ENCODE results near the gene RPL31. TPM values are rescaled to one million over a fixed set of nuclear protein-coding genes. Genes with fewer than 3 reads are reported as not detected.

RPL31 gene
- total and polyA plus RNA-seq, 9 of the 15 experiments (the other 6 are each of a cell fraction or from before 2014, with no cell fraction given): 1,176 to 6,037 (median 2,997) TPM

DNA sequence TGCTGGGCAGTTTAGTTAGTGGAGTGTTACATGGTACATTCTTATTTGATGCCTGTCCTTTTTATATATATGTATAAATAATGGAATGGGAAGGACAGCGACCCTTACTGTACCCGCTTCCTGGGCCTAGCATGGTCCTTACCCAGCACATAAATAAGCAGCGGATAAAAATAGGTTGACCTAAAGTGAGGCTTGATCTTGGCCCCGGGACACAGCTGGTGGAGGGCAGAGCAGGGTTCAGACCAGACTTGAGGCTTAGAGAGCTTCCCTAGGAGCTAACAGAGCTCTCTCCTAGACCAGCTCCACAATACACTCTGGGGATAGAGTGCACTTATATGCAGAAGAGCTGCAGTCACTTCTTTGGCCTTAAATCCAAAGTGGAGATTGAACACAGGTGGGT is 46.9 kb upstream of the RPL31 start:
- ChIA-PET CTCF (ENCODE audit: low intra/inter-chr PET ratio) (no interaction called here), POLR2A (no interaction called here)
- DNase-seq (ENCODE audit: extremely low read depth in 1 of 4, low spot score in 3 of 4): no peak
- Histone ChIP-seq H3K4me2 (ENCODE audit: insufficient read depth, low read length) (no peak overlapping the region), H3K36me3 (ENCODE audit: control insufficient read depth, insufficient read depth, low read length) (no peaks in the 10 kb centered on the region), H3K27ac (ENCODE audit: extremely low read depth, low read depth, low read length) (no peak overlapping the region), H3K4me3 (no peak overlapping the region), H3K27me3 (ENCODE audit: control insufficient read depth in 2 of 2, insufficient read depth in 2 of 2, low read length in 2 of 2) (peaks cover 20 to 46% of the 10 kb centered on the region in 2 experiments), H3K9me3 (replicated peaks; ENCODE audit: control insufficient read depth, insufficient read depth, low read depth, low read length) (no peaks in the 10 kb centered on the region), H3K9ac (ENCODE audit: insufficient read depth in 1 of 2, low read depth in 2 of 2, low read length in 2 of 2) (no peak overlapping the region), H3K79me2 (ENCODE audit: control insufficient read depth, insufficient read depth, low read length) (no peaks in the 10 kb centered on the region), H4K20me1 (replicated peaks; ENCODE audit: control insufficient read depth, insufficient read depth, low read length) (no peaks in the 10 kb centered on the region), H3K9me1 (ENCODE audit: control insufficient read depth, insufficient read depth, low read length) (no peaks in the 10 kb centered on the region), H2AFZ (ENCODE audit: low read depth, low read length) (no peak overlapping the region), H3K4me1 (replicated peaks in 1 of 2; ENCODE audit: control insufficient read depth in 2 of 2, insufficient read depth in 2 of 2, low read length in 2 of 2) (no peaks in the 10 kb centered on the region)
- BruUV-seq (replicated peaks): no TSS peak
- intact Hi-C loops (cut with micrococcal nuclease) (no loop called here), in situ Hi-C loops (cut with MboI) (no loop called here)
- FAIRE-seq: no peak
- ATAC-seq: no peak
- 19% methylated on average over 4 of the region's 4 CpGs for WGBS (ENCODE audit: insufficient coverage, low coverage, missing lambda C conversion rate)
- no peak for TF ChIP-seq KAT8 (IDR thresholded peaks at IDR 0.05; ENCODE audit: low read depth)

DNA sequence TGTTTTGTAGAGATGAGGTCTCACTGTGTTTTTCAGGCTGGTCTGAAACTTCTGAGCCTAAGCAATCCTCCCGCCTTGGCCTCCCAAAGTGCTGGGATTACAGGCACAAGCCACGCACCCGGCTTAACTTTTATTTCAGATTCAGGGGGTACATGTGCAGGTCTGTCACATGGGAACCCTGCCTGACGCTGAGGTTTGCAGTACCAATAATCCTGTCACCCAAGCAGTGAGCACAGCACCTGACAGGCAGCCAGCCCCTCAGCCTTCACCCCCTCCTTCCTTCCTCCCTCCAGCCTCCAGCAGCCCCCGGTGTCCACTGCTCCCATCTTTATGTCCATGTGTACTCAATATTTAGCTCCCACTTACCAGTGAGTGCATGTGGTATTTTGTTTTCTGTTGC is 46.0 kb upstream of the RPL31 start:
- Histone ChIP-seq H3K9me1 (ENCODE audit: control insufficient read depth, insufficient read depth, low read length) (no peaks in the 10 kb centered on the region), H3K4me2 (ENCODE audit: insufficient read depth, low read length) (no peak overlapping the region), H4K20me1 (replicated peaks; ENCODE audit: control insufficient read depth, insufficient read depth, low read length) (no peaks in the 10 kb centered on the region), H2AFZ (ENCODE audit: low read depth, low read length) (no peak overlapping the region), H3K4me3 (no peak overlapping the region), H3K27me3 (ENCODE audit: control insufficient read depth in 2 of 2, insufficient read depth in 2 of 2, low read length in 2 of 2) (peaks cover 25 to 52% of the 10 kb centered on the region in 2 experiments), H3K9me3 (replicated peaks; ENCODE audit: control insufficient read depth, insufficient read depth, low read depth, low read length) (no peaks in the 10 kb centered on the region), H3K27ac (ENCODE audit: extremely low read depth, low read depth, low read length) (no peak overlapping the region), H3K36me3 (ENCODE audit: control insufficient read depth, insufficient read depth, low read length) (no peaks in the 10 kb centered on the region), H3K9ac (ENCODE audit: insufficient read depth in 1 of 2, low read depth in 2 of 2, low read length in 2 of 2) (no peak overlapping the region), H3K79me2 (ENCODE audit: control insufficient read depth, insufficient read depth, low read length) (no peaks in the 10 kb centered on the region), H3K4me1 (replicated peaks in 1 of 2; ENCODE audit: control insufficient read depth in 2 of 2, insufficient read depth in 2 of 2, low read length in 2 of 2) (no peaks in the 10 kb centered on the region)
- ChIA-PET POLR2A (no interaction called here), CTCF (ENCODE audit: low intra/inter-chr PET ratio) (no interaction called here)
- DNase-seq (ENCODE audit: extremely low read depth in 1 of 4, low spot score in 3 of 4): no peak
- no TSS peak for BruUV-seq (replicated peaks)
- in situ Hi-C loops (cut with MboI): no loop called here
- ATAC-seq: no peak
- WGBS (ENCODE audit: insufficient coverage, low coverage, missing lambda C conversion rate): 14% methylated on average over 5 of the region's 5 CpGs
- intact Hi-C loops (cut with micrococcal nuclease): no loop called here
- FAIRE-seq: no peak
- TF ChIP-seq POLR2H (tag; IDR thresholded peaks at IDR 0.05; ENCODE audit: low read depth): no peak
- TF ChIP-seq, protein P1, sequence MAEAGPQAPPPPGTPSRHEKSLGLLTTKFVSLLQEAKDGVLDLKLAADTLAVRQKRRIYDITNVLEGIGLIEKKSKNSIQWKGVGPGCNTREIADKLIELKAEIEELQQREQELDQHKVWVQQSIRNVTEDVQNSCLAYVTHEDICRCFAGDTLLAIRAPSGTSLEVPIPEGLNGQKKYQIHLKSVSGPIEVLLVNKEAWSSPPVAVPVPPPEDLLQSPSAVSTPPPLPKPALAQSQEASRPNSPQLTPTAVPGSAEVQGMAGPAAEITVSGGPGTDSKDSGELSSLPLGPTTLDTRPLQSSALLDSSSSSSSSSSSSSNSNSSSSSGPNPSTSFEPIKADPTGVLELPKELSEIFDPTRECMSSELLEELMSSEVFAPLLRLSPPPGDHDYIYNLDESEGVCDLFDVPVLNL (CRISPR knock-in tag; IDR thresholded peaks at IDR 0.05; ENCODE audit: low read depth): no peak
- TF ChIP-seq CHD1 (IDR thresholded peaks at IDR 0.05; ENCODE audit: low read length): no peak
- TF ChIP-seq EP400 (IDR thresholded peaks at IDR 0.05): no peak
- no peak for TF ChIP-seq HDAC3 (IDR thresholded peaks at IDR 0.05; ENCODE audit: borderline replicate concordance, partially characterized antibody)
- no peak for TF ChIP-seq L3MBTL2 (IDR thresholded peaks at IDR 0.05)
- no peak for TF ChIP-seq POLR2AphosphoS5 (IDR thresholded peaks at IDR 0.05; ENCODE audit: control insufficient read depth, insufficient read depth, low read depth, low read length)
- TF ChIP-seq CC2D1A (IDR thresholded peaks at IDR 0.05): no peak
- TF ChIP-seq NR1H2 (CRISPR knock-in tag; IDR thresholded peaks at IDR 0.05): no peak
- no peak for TF ChIP-seq NFXL1 (CRISPR knock-in tag; IDR thresholded peaks at IDR 0.05)
- TF ChIP-seq MTA2 (IDR thresholded peaks at IDR 0.05; ENCODE audit: low read depth): no peak
- no peak for TF ChIP-seq PML (IDR thresholded peaks at IDR 0.05; ENCODE audit: low read length)
- no peak for TF ChIP-seq ELF4 (CRISPR knock-in tag; IDR thresholded peaks at IDR 0.05)
- TF ChIP-seq CEBPB (tag; IDR thresholded peaks at IDR 0.05): no peak
